ENCODE data around the gene GNS. TPM values are rescaled to one million over a fixed set of nuclear protein-coding genes. Genes with fewer than 3 reads are reported as not detected.

GNS gene
- total and polyA plus RNA-seq, 10 of the 15 experiments (the other 5 are each of a cell fraction or from before 2014, with no cell fraction given), result 4.1 to 33.8 (median 19.1) TPM

- TF ChIP-seq BRCA1 (IDR thresholded peaks at IDR 0.05; ENCODE audit: low read depth, low read length) (no peak), NBN (IDR thresholded peaks at IDR 0.05) (no peak), ELK1 (IDR thresholded peaks at IDR 0.05; ENCODE audit: low read depth, low read length) (no peak), TCF7 (IDR thresholded peaks at IDR 0.05; ENCODE audit: borderline replicate concordance) (no peak), CHD1 (IDR thresholded peaks at IDR 0.05; ENCODE audit: low read depth, low read length) (no peak)
These were observed 47.6 kb upstream of the GNS start (continued) for GRCh38 chr12:64806593-64807460.

- no peak overlapping the region for H3K4me2 ChIP-seq (ENCODE audit: control insufficient read depth, insufficient read depth)
- H3K9ac ChIP-seq (ENCODE audit: control insufficient read depth, insufficient read depth, low read length), result no peak overlapping the region
- SMC1A ChIA-PET (ENCODE audit: uncharacterized antibody, unreplicated experiment), result interaction anchor here (1.0 to 1.7 kb wide), 3 partner anchors 71 to 80 kb away, joined by 3 to 5 read pairs (median 3); no protein-coding TSS in a partner anchor
- CTCF ChIA-PET, result interaction anchor here (1.1 to 9.1 kb wide), 3 partner anchors 9 to 82 kb away, joined by 3 to 192 read pairs (median 10); no protein-coding TSS in a partner anchor
- WGBS (ENCODE audit: insufficient coverage, insufficient replicate concordance, low lambda C conversion rate, missing lambda C conversion rate), result 45% methylated on average over 2 of the region's 2 CpGs
- ATAC-seq (no peak), DNase-seq (ENCODE audit: low read depth, low spot score) (no peak), FAIRE-seq (no peak)
- in situ Hi-C loops (cut with MboI), result no loop called here
- RAD21 ChIA-PET (ENCODE audit: unreplicated experiment), result interaction anchor here (0.6 to 1.7 kb wide), 3 partner anchors 8 to 77 kb away, joined by 3 read pairs; no protein-coding TSS in a partner anchor
- H3K36me3 ChIP-seq (ENCODE audit: control insufficient read depth in 2 of 2, insufficient read depth in 2 of 2, low read length in 1 of 2), result no peaks in the 10 kb centered on the region
- H2AFZ ChIP-seq (ENCODE audit: control insufficient read depth, low read depth, low read length), result no peak overlapping the region
- no peaks in the 10 kb centered on the region for H3K79me2 ChIP-seq (ENCODE audit: control insufficient read depth, insufficient read depth, low read length)
- BruUV-seq (replicated peaks), result no TSS peak
- peaks cover 14% of the 10 kb centered on the region for H3K4me1 ChIP-seq (ENCODE audit: control insufficient read depth, insufficient read depth, low read length)
- peaks cover 6% of the 10 kb centered on the region; the same call in 2 of the 3 replicates for H3K9me3 ChIP-seq (replicated peaks; ENCODE audit: control insufficient read depth, insufficient read depth, low read length)
- POLR2A ChIA-PET, result interaction anchor here (0.8 to 0.9 kb wide), 2 partner anchors 9 to 18 kb away, joined by 3 to 9 read pairs; partner anchors contain the start of gene TBC1D30
- H4K20me1 ChIP-seq (ENCODE audit: control insufficient read depth, insufficient read depth), result no peaks in the 10 kb centered on the region
- H3K27me3 ChIP-seq (replicated peaks in 1 of 2; ENCODE audit: control insufficient read depth in 2 of 2, insufficient read depth in 2 of 2, low read length in 1 of 2), result no peaks in the 10 kb centered on the region
- no peak overlapping the region for H3K27ac ChIP-seq (ENCODE audit: control insufficient read depth, insufficient read depth)
- H3K4me3 ChIP-seq, result no peak overlapping the region
- intact Hi-C loops (cut with micrococcal nuclease; ENCODE audit: unreplicated experiment), result no loop called here
- no peak for TF ChIP-seq PAX5 (IDR thresholded peaks at IDR 0.05; ENCODE audit: borderline replicate concordance, low read depth, low read length)
- no peak for TF ChIP-seq SUPT20H (IDR thresholded peaks at IDR 0.05; ENCODE audit: borderline replicate concordance, control insufficient read depth, low read depth, low read length)
- no peak for TF ChIP-seq BHLHE40 (IDR thresholded peaks at IDR 0.05; ENCODE audit: borderline replicate concordance in 1 of 2, low read depth in 2 of 2, low read length in 1 of 2)
- TF ChIP-seq STAT3 (IDR thresholded peaks at IDR 0.05; ENCODE audit: low read depth, low read length), result no peak
- no peak for TF ChIP-seq SREBF1 (IDR thresholded peaks at IDR 0.05; ENCODE audit: low read length)
- no peak for TF ChIP-seq BCL3 (IDR thresholded peaks at IDR 0.05; ENCODE audit: borderline replicate concordance, insufficient read depth, low read depth, low read length, poor library complexity, severe bottlenecking)
- TF ChIP-seq RFX5 (IDR thresholded peaks at IDR 0.05; ENCODE audit: low read depth, low read length), result no peak
- TF ChIP-seq NRF1 (conservative IDR thresholded peaks at IDR 0.05; ENCODE audit: low read depth, low read length), result no peak
- no peak for TF ChIP-seq SPI1 (IDR thresholded peaks at IDR 0.05; ENCODE audit: borderline replicate concordance, insufficient read depth, low read depth, low read length)
- no peak for TF ChIP-seq KAT2A (conservative IDR thresholded peaks at IDR 0.05; ENCODE audit: control insufficient read depth, low read depth, low read length)
- TF ChIP-seq RBBP5 (conservative IDR thresholded peaks at IDR 0.05), result no peak
- no peak for TF ChIP-seq SREBF2 (IDR thresholded peaks at IDR 0.05; ENCODE audit: low read length)
- TF ChIP-seq LARP7 (IDR thresholded peaks at IDR 0.05), result no peak
- TF ChIP-seq TCF12 (IDR thresholded peaks at IDR 0.05; ENCODE audit: low read depth, low read length), result no peak
- TF ChIP-seq YBX1 (IDR thresholded peaks at IDR 0.05), result no peak
These were observed 47.0 kb upstream of the GNS start for GRCh38 chr12:64806173-64806572.

Data from GM12878 (cell line).